Mucosa of stomach (tissue), 1 donor: ENCODE data around the gene ATP11A.

Experiments used
- H3K27me3 ChIP-seq: one replicate; pipeline ENCODE4 v1.7.0; 2013; ENCODE audit warnings: mild to moderate bottlenecking, low read length; ENCODE audit not compliant: control insufficient read depth, insufficient read depth
- H3K36me3 ChIP-seq: one replicate; pipeline ENCODE4 v1.7.0; 2013; ENCODE audit warnings: low read length; ENCODE audit not compliant: control insufficient read depth, insufficient read depth
- H3K4me1 ChIP-seq: one replicate; pipeline ENCODE4 v1.7.0; 2013; ENCODE audit warnings: mild to moderate bottlenecking, low read length; ENCODE audit not compliant: control insufficient read depth, insufficient read depth
- H3K4me3 ChIP-seq: one replicate; pipeline ENCODE4 v1.7.0; 2013; ENCODE audit warnings: low read length
- H3K9ac ChIP-seq: one replicate; pipeline ENCODE4 v1.7.0; 2013; ENCODE audit warnings: mild to moderate bottlenecking, low read length, moderate library complexity
- H3K9me3 ChIP-seq: one replicate; pipeline ENCODE4 v1.7.0; 2013; ENCODE audit warnings: mild to moderate bottlenecking, low read length, moderate library complexity; ENCODE audit not compliant: control insufficient read depth
- donor health status: Pancreatic carcinoma.

The ATP11A gene

GRCh38 chr13:112924365-112924764, 234.5 kb downstream of the ATP11A start:
- no peaks in the 10 kb centered on the region for H3K36me3 ChIP-seq
- H3K27me3 ChIP-seq: peaks cover 2% of the 10 kb centered on the region
- peaks cover 8% of the 10 kb centered on the region for H3K4me1 ChIP-seq
- no peak overlapping the region for H3K9ac ChIP-seq
- no peaks in the 10 kb centered on the region for H3K9me3 ChIP-seq
- no peak overlapping the region for H3K4me3 ChIP-seq

GRCh38 chr13:112926003-112926402, 236.2 kb downstream of the ATP11A start:
- peaks cover 15% of the 10 kb centered on the region for H3K4me1 ChIP-seq
- H3K27me3 ChIP-seq: peaks cover 5% of the 10 kb centered on the region
- H3K4me3 ChIP-seq: no peak overlapping the region

GRCh38 chr13:112926993-112927392, 237.2 kb downstream of the ATP11A start:
- H3K9ac ChIP-seq: no peak overlapping the region
- H3K27me3 ChIP-seq: peaks cover 9% of the 10 kb centered on the region
- no peaks in the 10 kb centered on the region for H3K9me3 ChIP-seq
- H3K4me1 ChIP-seq: peaks cover 15% of the 10 kb centered on the region
- no peak overlapping the region for H3K4me3 ChIP-seq
- H3K36me3 ChIP-seq: no peaks in the 10 kb centered on the region

More at GRCh38 chr13:112926003-112926402, 236.2 kb downstream of the ATP11A start:
- no peak overlapping the region for H3K9ac ChIP-seq
- H3K36me3 ChIP-seq: no peaks in the 10 kb centered on the region
- no peaks in the 10 kb centered on the region for H3K9me3 ChIP-seq

GRCh38 chr13:112928020-112928971, 238.5 kb downstream of the ATP11A start:
- H3K27me3 ChIP-seq: peaks cover 9% of the 10 kb centered on the region
- no peaks in the 10 kb centered on the region for H3K36me3 ChIP-seq
- no peak overlapping the region for H3K4me3 ChIP-seq
- peaks cover 15% of the 10 kb centered on the region for H3K4me1 ChIP-seq
- H3K9me3 ChIP-seq: no peaks in the 10 kb centered on the region
- no peak overlapping the region for H3K9ac ChIP-seq

- Histone ChIP-seq H3K36me3 (no peaks in the 10 kb centered on the region), H3K9me3 (no peaks in the 10 kb centered on the region), H3K4me3 (no peak overlapping the region), H3K4me1 (peaks cover 15% of the 10 kb centered on the region), H3K27me3 (peaks cover 9% of the 10 kb centered on the region), H3K9ac (no peak overlapping the region)
These were observed 239.3 kb downstream of the ATP11A start for GRCh38 chr13:112928972-112929782.

- Histone ChIP-seq H3K4me3 (no peak overlapping the region), H3K4me1 (peaks cover 15% of the 10 kb centered on the region), H3K27me3 (peaks cover 9% of the 10 kb centered on the region), H3K36me3 (no peaks in the 10 kb centered on the region), H3K9me3 (no peaks in the 10 kb centered on the region), H3K9ac (no peak overlapping the region)
These were observed 239.9 kb downstream of the ATP11A start for GRCh38 chr13:112929783-112930055.

- Histone ChIP-seq H3K9me3 (no peaks in the 10 kb centered on the region), H3K4me1 (peaks cover 15% of the 10 kb centered on the region), H3K27me3 (peaks cover 9% of the 10 kb centered on the region), H3K9ac (no peak overlapping the region), H3K4me3 (no peak overlapping the region), H3K36me3 (no peaks in the 10 kb centered on the region)
These were observed 240.4 kb downstream of the ATP11A start for GRCh38 chr13:112930192-112930591.

GRCh38 chr13:112931028-112931934, 241.4 kb downstream of the ATP11A start:
- no peaks in the 10 kb centered on the region for H3K36me3 ChIP-seq
- no peak overlapping the region for H3K9ac ChIP-seq
- H3K4me1 ChIP-seq: peaks cover 15% of the 10 kb centered on the region
- H3K27me3 ChIP-seq: peaks cover 9% of the 10 kb centered on the region
- H3K9me3 ChIP-seq: no peaks in the 10 kb centered on the region
- H3K4me3 ChIP-seq: no peak overlapping the region

GRCh38 chr13:112932971-112933370, 243.1 kb downstream of the ATP11A start:
- Histone ChIP-seq H3K4me3 (no peak overlapping the region), H3K9ac (no peak overlapping the region), H3K36me3 (no peaks in the 10 kb centered on the region), H3K9me3 (no peaks in the 10 kb centered on the region), H3K27me3 (peaks cover 9% of the 10 kb centered on the region), H3K4me1 (peaks cover 15% of the 10 kb centered on the region)

- Histone ChIP-seq H3K9me3 (no peaks in the 10 kb centered on the region), H3K4me3 (no peak overlapping the region), H3K36me3 (no peaks in the 10 kb centered on the region), H3K27me3 (peaks cover 9% of the 10 kb centered on the region), H3K9ac (no peak overlapping the region), H3K4me1 (peaks cover 14% of the 10 kb centered on the region)
These were observed 243.8 kb downstream of the ATP11A start for GRCh38 chr13:112933649-112934048.

GRCh38 chr13:112934078-112934477, 244.2 kb downstream of the ATP11A start:
- Histone ChIP-seq H3K36me3 (no peaks in the 10 kb centered on the region), H3K9me3 (no peaks in the 10 kb centered on the region), H3K4me1 (peaks cover 10% of the 10 kb centered on the region), H3K27me3 (peaks cover 9% of the 10 kb centered on the region), H3K9ac (no peak overlapping the region), H3K4me3 (no peak overlapping the region)
